Measurements from ENCODE around the gene LRTM1.
A peak's percentile ranks its signal among the peaks of the same experiment; 100 is the strongest.

The LRTM1 gene

GRCh38 chr3:54905261-54905888 is 22.5 kb downstream of the LRTM1 start:
- Histone ChIP-seq H3K4me3 (ENCODE audit: low read length) (no peak overlapping the region), H3K27ac (ENCODE audit: low read depth, low read length) (no peak overlapping the region), H3K9ac (ENCODE audit: low read length) (no peak overlapping the region), H3K36me3 (ENCODE audit: control insufficient read depth, insufficient read depth, low read length) (no peaks in the 10 kb centered on the region), H3K27me3 (ENCODE audit: control insufficient read depth, insufficient read depth, low read length) (no peaks in the 10 kb centered on the region), H3K4me1 (ENCODE audit: control insufficient read depth, insufficient read depth, low read length) (peaks cover 2% of the 10 kb centered on the region)

DNA sequence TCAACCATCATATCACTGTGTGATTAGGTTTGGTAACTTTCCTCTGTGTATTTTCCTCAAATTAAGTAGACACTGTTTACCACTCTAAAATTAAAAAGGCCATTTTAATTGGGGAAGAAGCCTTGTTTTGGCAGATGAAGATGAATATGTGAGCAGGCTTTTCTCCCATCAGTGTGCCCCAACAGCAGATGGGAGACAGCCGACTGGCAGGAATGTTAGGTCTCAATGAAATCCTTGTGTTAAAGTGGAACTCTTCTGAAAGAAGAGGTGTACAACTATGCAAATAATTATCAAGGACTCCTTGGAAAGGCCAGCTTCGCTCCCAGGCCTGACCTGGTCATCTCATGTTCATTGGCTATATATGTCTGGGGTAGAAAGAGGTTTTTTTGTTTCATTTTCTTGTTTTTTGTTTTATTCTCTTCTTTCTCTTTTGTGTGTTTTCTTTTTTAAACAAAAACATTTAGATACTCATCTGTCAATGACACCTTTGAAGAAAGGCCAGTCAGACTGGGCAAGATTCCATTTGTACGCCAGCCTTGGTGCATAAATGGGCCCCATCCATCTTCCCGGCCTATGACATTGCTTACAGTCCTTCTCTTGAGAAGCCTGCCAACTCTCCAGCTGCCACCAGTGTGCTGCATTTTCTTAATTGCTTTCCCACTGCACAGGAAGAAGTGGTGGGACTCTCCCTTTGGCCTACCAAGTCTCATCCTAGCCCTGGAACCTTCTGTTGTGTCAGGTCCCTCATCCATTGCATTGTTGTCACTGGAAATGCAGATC is 25.8 kb downstream of the LRTM1 start:
- H3K4me1 ChIP-seq (ENCODE audit: control insufficient read depth, insufficient read depth, low read length) = peaks cover 2% of the 10 kb centered on the region
- no peaks in the 10 kb centered on the region for H3K36me3 ChIP-seq (ENCODE audit: control insufficient read depth, insufficient read depth, low read length)
- no peaks in the 10 kb centered on the region for H3K27me3 ChIP-seq (ENCODE audit: control insufficient read depth, insufficient read depth, low read length)
- H3K27ac ChIP-seq (ENCODE audit: low read depth, low read length) = no peak overlapping the region
- H3K9ac ChIP-seq (ENCODE audit: low read length) = no peak overlapping the region
- no peak overlapping the region for H3K4me3 ChIP-seq (ENCODE audit: low read length)

DNA sequence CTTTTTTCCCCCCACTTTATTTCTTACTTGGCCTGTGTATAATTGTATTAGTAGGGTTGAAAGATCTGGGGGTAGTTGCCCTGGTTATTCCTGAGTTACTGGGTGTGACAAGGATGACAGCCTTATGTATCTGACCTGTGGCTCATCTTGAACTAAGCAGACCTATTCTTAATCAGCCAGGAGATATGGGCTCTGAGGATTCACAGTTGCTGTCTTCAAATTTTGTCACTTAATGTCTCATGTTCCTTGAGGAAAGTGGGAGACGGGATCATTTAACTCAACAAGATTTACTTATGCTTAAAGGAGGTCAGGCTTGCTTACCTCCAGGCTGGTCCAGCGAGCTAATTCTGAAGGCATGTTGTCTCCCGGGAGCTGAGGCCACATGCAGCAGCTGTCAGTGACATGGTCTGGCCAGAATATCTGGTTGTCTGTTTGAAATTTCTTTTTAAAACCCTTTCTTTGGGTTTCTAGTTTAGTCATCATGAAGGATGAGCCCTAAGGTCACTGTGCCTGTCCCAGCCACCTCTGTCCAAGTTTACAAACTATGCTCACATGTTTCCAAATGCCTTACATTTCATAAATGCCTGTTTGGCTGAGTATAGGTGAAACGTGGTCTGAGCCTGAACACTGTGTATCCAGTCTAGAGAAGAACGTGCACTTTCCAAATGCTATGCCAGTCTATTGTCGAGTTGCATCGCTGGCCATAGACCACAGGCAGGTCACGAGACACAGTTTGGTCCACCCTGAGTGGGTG is 26.8 kb downstream of the LRTM1 start:
- Histone ChIP-seq H3K9ac (ENCODE audit: low read length) (no peak overlapping the region), H3K27ac (ENCODE audit: low read depth, low read length) (no peak overlapping the region), H3K27me3 (ENCODE audit: control insufficient read depth, insufficient read depth, low read length) (no peaks in the 10 kb centered on the region), H3K4me3 (ENCODE audit: low read length) (no peak overlapping the region), H3K4me1 (ENCODE audit: control insufficient read depth, insufficient read depth, low read length) (peaks cover 2% of the 10 kb centered on the region), H3K36me3 (ENCODE audit: control insufficient read depth, insufficient read depth, low read length) (no peaks in the 10 kb centered on the region)

- Histone ChIP-seq H3K36me3 (ENCODE audit: control insufficient read depth, insufficient read depth, low read length) (no peaks in the 10 kb centered on the region), H3K4me3 (ENCODE audit: low read length) (no peak overlapping the region), H3K27ac (ENCODE audit: low read depth, low read length) (no peak overlapping the region), H3K27me3 (ENCODE audit: control insufficient read depth, insufficient read depth, low read length) (no peaks in the 10 kb centered on the region), H3K9ac (ENCODE audit: low read length) (no peak overlapping the region), H3K4me1 (ENCODE audit: control insufficient read depth, insufficient read depth, low read length) (peaks cover 2% of the 10 kb centered on the region)
Measured at GRCh38 chr3:54899273-54899672, 28.6 kb downstream of the LRTM1 start.

- Histone ChIP-seq H3K9ac (ENCODE audit: low read length) (no peak overlapping the region), H3K4me3 (ENCODE audit: low read length) (no peak overlapping the region), H3K27me3 (ENCODE audit: control insufficient read depth, insufficient read depth, low read length) (no peaks in the 10 kb centered on the region), H3K4me1 (ENCODE audit: control insufficient read depth, insufficient read depth, low read length) (peaks cover 4% of the 10 kb centered on the region), H3K27ac (ENCODE audit: low read depth, low read length) (no peak overlapping the region), H3K36me3 (ENCODE audit: control insufficient read depth, insufficient read depth, low read length) (no peaks in the 10 kb centered on the region)
Measured at GRCh38 chr3:54897028-54897711, 30.7 kb downstream of the LRTM1 start.

GRCh38 chr3:54895613-54896012 is 32.2 kb downstream of the LRTM1 start:
- no peak overlapping the region for H3K27ac ChIP-seq (ENCODE audit: low read depth, low read length)
- peaks cover 15% of the 10 kb centered on the region for H3K4me1 ChIP-seq (ENCODE audit: control insufficient read depth, insufficient read depth, low read length)
- no peaks in the 10 kb centered on the region for H3K27me3 ChIP-seq (ENCODE audit: control insufficient read depth, insufficient read depth, low read length)
- no peak overlapping the region for H3K9ac ChIP-seq (ENCODE audit: low read length)
- H3K36me3 ChIP-seq (ENCODE audit: control insufficient read depth, insufficient read depth, low read length) = no peaks in the 10 kb centered on the region
- no peak overlapping the region for H3K4me3 ChIP-seq (ENCODE audit: low read length)

DNA sequence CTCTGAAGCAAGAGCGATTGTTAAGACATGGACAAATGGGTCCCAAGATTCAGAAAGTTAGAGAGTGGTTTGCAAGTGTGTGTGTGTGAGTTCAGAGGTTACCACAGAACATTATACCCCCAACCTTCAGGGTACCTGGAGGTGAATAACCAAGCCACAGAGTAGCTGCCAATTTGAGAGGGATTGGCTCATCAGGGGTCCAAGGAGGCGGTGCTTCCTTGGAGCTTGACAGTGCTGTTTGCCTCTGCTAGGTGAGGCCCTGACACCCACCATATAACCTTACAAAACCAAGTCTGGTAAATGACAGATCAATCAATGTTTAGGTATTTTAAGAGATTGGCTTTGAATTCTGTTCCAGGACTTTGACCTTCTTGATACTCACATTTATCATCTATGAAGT is 35.7 kb downstream of the LRTM1 start:
- Histone ChIP-seq H3K27ac (ENCODE audit: low read depth, low read length) (no peak overlapping the region), H3K9ac (ENCODE audit: low read length) (no peak overlapping the region)

DNA sequence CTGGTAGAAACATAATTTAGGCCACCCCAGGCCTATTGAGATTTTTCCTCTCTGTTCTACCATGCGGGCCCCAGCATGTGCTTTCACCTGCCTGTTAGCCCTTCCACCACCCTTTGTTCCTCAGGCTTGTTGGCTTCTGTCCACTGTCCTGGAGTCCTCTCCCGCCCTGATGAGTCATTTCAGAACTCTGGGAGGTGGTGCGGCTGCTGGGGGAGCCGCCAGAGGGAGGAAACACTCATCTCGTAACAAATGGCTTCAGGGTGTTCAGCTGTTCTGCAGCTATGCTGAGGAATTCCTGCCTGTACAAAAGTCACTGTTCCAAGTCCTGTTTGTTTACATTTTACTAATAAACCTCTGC is 36.3 kb downstream of the LRTM1 start:
- H3K27ac ChIP-seq (ENCODE audit: low read depth, low read length) = peak overlapping the region; percentile 83
- H3K4me1 ChIP-seq (ENCODE audit: control insufficient read depth, insufficient read depth, low read length) = peaks cover 19% of the 10 kb centered on the region
- no peak overlapping the region for H3K9ac ChIP-seq (ENCODE audit: low read length)
- no peaks in the 10 kb centered on the region for H3K27me3 ChIP-seq (ENCODE audit: control insufficient read depth, insufficient read depth, low read length)
- H3K4me3 ChIP-seq (ENCODE audit: low read length) = no peak overlapping the region
- no peaks in the 10 kb centered on the region for H3K36me3 ChIP-seq (ENCODE audit: control insufficient read depth, insufficient read depth, low read length)

More for the DNA sequence above, 35.7 kb downstream of the LRTM1 start:
- peaks cover 19% of the 10 kb centered on the region for H3K4me1 ChIP-seq (ENCODE audit: control insufficient read depth, insufficient read depth, low read length)
- H3K27me3 ChIP-seq (ENCODE audit: control insufficient read depth, insufficient read depth, low read length) = no peaks in the 10 kb centered on the region
- H3K4me3 ChIP-seq (ENCODE audit: low read length) = no peak overlapping the region
- H3K36me3 ChIP-seq (ENCODE audit: control insufficient read depth, insufficient read depth, low read length) = no peaks in the 10 kb centered on the region

DNA sequence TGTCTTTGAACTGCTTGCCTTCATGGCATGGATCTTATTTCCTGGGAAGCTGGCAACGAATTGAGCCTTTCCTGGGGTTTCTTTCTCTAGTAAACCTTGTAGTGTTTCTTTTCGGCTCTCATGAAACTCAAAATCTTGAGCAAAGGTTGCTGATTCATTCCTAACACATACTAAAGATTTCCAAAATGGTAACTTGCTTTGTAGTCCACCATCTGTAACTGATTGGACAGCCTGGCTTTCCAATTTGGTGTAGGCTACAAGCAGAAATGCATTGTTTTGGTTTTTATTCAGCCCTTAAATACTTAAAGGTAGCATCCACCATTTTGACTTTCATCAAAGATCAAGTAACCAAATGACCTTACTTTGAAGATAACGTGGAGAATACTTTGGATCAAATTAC is 38.1 kb downstream of the LRTM1 start:
- no peak overlapping the region for H3K4me3 ChIP-seq (ENCODE audit: low read length)
- H3K36me3 ChIP-seq (ENCODE audit: control insufficient read depth, insufficient read depth, low read length) = no peaks in the 10 kb centered on the region
- no peaks in the 10 kb centered on the region for H3K27me3 ChIP-seq (ENCODE audit: control insufficient read depth, insufficient read depth, low read length)
- H3K9ac ChIP-seq (ENCODE audit: low read length) = no peak overlapping the region
- H3K27ac ChIP-seq (ENCODE audit: low read depth, low read length) = no peak overlapping the region
- H3K4me1 ChIP-seq (ENCODE audit: control insufficient read depth, insufficient read depth, low read length) = peaks cover 19% of the 10 kb centered on the region

GRCh38 chr3:54888873-54889272 is 39.0 kb downstream of the LRTM1 start:
- H3K27me3 ChIP-seq (ENCODE audit: control insufficient read depth, insufficient read depth, low read length) = no peaks in the 10 kb centered on the region
- H3K4me3 ChIP-seq (ENCODE audit: low read length) = no peak overlapping the region
- no peak overlapping the region for H3K9ac ChIP-seq (ENCODE audit: low read length)
- no peaks in the 10 kb centered on the region for H3K36me3 ChIP-seq (ENCODE audit: control insufficient read depth, insufficient read depth, low read length)
- H3K27ac ChIP-seq (ENCODE audit: low read depth, low read length) = no peak overlapping the region
- peaks cover 19% of the 10 kb centered on the region for H3K4me1 ChIP-seq (ENCODE audit: control insufficient read depth, insufficient read depth, low read length)

DNA sequence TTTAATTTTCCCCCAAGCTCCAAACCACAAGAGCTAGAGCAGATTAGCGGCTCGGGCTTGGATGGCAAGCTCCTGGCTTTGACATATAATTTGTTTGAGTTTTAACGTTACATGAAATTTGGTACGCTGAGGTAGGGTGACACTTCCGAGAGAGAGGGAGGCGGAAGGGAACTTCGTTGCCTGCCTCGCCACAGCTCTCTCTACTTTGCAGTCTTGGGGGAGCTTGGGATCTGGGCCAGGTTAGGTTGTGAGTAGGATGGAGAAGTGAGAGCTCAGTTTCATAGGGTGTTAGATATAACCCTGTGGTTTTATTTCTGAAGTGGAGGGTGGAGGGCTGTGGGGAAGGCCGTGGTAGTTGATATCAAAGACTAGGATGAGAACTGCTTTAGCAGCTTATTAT is 39.7 kb downstream of the LRTM1 start:
- Histone ChIP-seq H3K9ac (ENCODE audit: low read length) (no peak overlapping the region), H3K36me3 (ENCODE audit: control insufficient read depth, insufficient read depth, low read length) (no peaks in the 10 kb centered on the region), H3K27ac (ENCODE audit: low read depth, low read length) (no peak overlapping the region), H3K27me3 (ENCODE audit: control insufficient read depth, insufficient read depth, low read length) (no peaks in the 10 kb centered on the region), H3K4me1 (ENCODE audit: control insufficient read depth, insufficient read depth, low read length) (peaks cover 19% of the 10 kb centered on the region), H3K4me3 (ENCODE audit: low read length) (no peak overlapping the region)

- peak overlapping the region; percentile 53 for H3K27ac ChIP-seq (ENCODE audit: low read depth, low read length)
Measured at GRCh38 chr3:54882129-54882833, 45.6 kb downstream of the LRTM1 start.

More at GRCh38 chr3:54882129-54882833, 45.6 kb downstream of the LRTM1 start:
- H3K27me3 ChIP-seq (ENCODE audit: control insufficient read depth, insufficient read depth, low read length) = no peaks in the 10 kb centered on the region
- H3K36me3 ChIP-seq (ENCODE audit: control insufficient read depth, insufficient read depth, low read length) = no peaks in the 10 kb centered on the region
- no peak overlapping the region for H3K9ac ChIP-seq (ENCODE audit: low read length)
- H3K4me1 ChIP-seq (ENCODE audit: control insufficient read depth, insufficient read depth, low read length) = peaks cover 7% of the 10 kb centered on the region
- H3K4me3 ChIP-seq (ENCODE audit: low read length) = no peak overlapping the region
